ENCODE measurements around the gene ESYT2. TPM values are rescaled to one million over a fixed set of nuclear protein-coding genes. Genes with fewer than 3 reads are reported as not detected.

ESYT2 gene
- total and polyA plus RNA-seq, 9 of the 15 experiments (the other 6 are each of a cell fraction or from before 2014, with no cell fraction given): 5.8 to 86.9 (median 64.7) TPM

- no peak for TF ChIP-seq AFF1 (IDR thresholded peaks at IDR 0.05; ENCODE audit: low read depth in 1 of 2, partially characterized antibody in 2 of 2)
- TF ChIP-seq ILK (tag; IDR thresholded peaks at IDR 0.05; ENCODE audit: borderline replicate concordance, low read depth): no peak
- TF ChIP-seq CTBP1 (IDR thresholded peaks at IDR 0.05; ENCODE audit: borderline replicate concordance): peak; percentile 64
- TF ChIP-seq ARID1B (IDR thresholded peaks at IDR 0.05): no peak
- no peak for TF ChIP-seq SMAD1 (IDR thresholded peaks at IDR 0.05; ENCODE audit: low read depth, low read length, partially characterized antibody)
- no peak for TF ChIP-seq FOXA1 (IDR thresholded peaks at IDR 0.05; ENCODE audit: borderline replicate concordance)
- TF ChIP-seq NRF1 (conservative IDR thresholded peaks at IDR 0.05 in 1 of 2, IDR thresholded peaks at IDR 0.05 in 1 of 2): peak in 1 of 2 experiments; percentile 29; a peak in 1 of 4 replicates
- TF ChIP-seq CSDE1 (IDR thresholded peaks at IDR 0.05): no peak
- TF ChIP-seq ZNF644 (tag; IDR thresholded peaks at IDR 0.05; ENCODE audit: low read depth): peak; percentile 68; the same call in 1 of the 2 replicates
- TF ChIP-seq NFE2L1 (tag; IDR thresholded peaks at IDR 0.05; ENCODE audit: borderline replicate concordance, low read depth): no peak
- TF ChIP-seq KDM4B (IDR thresholded peaks at IDR 0.05; ENCODE audit: borderline replicate concordance in 2 of 2, low read depth in 1 of 2): no peak
- no peak for TF ChIP-seq ZNF133 (CRISPR knock-in tag; IDR thresholded peaks at IDR 0.05)
- no peak for TF ChIP-seq FOXP1 (CRISPR knock-in tag; IDR thresholded peaks at IDR 0.05)
- TF ChIP-seq MYC (IDR thresholded peaks at IDR 0.05; ENCODE audit: low read depth, low read length): peak; percentile 91
- peak; percentile 42; the same call in 1 of the 2 replicates for TF ChIP-seq MYC (CRISPR knock-in tag; IDR thresholded peaks at IDR 0.05; ENCODE audit: borderline replicate concordance, low read depth)
- TF ChIP-seq ZBED1 (IDR thresholded peaks at IDR 0.05): no peak
- no peak for TF ChIP-seq PPARD (CRISPR knock-in tag; IDR thresholded peaks at IDR 0.05)
- TF ChIP-seq ZBTB17 (CRISPR knock-in tag; IDR thresholded peaks at IDR 0.05): peak; percentile 88
- no peak for TF ChIP-seq BRD4 (IDR thresholded peaks at IDR 0.05)
- no peak for TF ChIP-seq ZNF140 (CRISPR knock-in tag; IDR thresholded peaks at IDR 0.05)
- TF ChIP-seq MLX (CRISPR knock-in tag; conservative IDR thresholded peaks at IDR 0.05): no peak
- TF ChIP-seq, protein P1, sequence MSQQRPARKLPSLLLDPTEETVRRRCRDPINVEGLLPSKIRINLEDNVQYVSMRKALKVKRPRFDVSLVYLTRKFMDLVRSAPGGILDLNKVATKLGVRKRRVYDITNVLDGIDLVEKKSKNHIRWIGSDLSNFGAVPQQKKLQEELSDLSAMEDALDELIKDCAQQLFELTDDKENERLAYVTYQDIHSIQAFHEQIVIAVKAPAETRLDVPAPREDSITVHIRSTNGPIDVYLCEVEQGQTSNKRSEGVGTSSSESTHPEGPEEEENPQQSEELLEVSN (IDR thresholded peaks at IDR 0.05; ENCODE audit: borderline replicate concordance in 1 of 2, extremely low read depth in 1 of 2, insufficient read depth in 1 of 2, insufficient read length in 1 of 2, low read depth in 1 of 2, low read length in 1 of 2, poor library complexity in 1 of 2, severe bottlenecking in 1 of 2): peak; percentile 41 to 81
- peak in 1 of 2 experiments; percentile 65; a peak in 2 of 4 replicates for TF ChIP-seq HDAC1 (IDR thresholded peaks at IDR 0.05)
- no peak for TF ChIP-seq ZNF699 (CRISPR knock-in tag; IDR thresholded peaks at IDR 0.05; ENCODE audit: insufficient replicate concordance)
These were observed 36.2 kb upstream of the ESYT2 start (continued) for GRCh38 chr7:158865462-158865922.

Data from K562 (cell line).